ENCODE data around the gene CHD9.

- TF ChIP-seq CTCF (IDR thresholded peaks at IDR 0.05) = peak in 2 of 4 experiments; percentile 42 to 56
- no peak for TF ChIP-seq POLR2AphosphoS5 (IDR thresholded peaks at IDR 0.05)
- no peak for TF ChIP-seq POLR2A (IDR thresholded peaks at IDR 0.05)
- TF ChIP-seq EP300 (IDR thresholded peaks at IDR 0.05) = no peak
These were observed 32.4 kb upstream of the CHD9 start for GRCh38 chr16:53022374-53022773.
